HG03432 (cell line): ENCODE measurements around the gene PCSK2.

Experiments used
- ATAC-seq: cut with Tn5 transposase; IDR thresholded peaks from one replicate; pipeline ENCODE4 v1.9.1; 2021; ENCODE audit warnings: mild to moderate bottlenecking, moderate library complexity; ENCODE audit not compliant: unreplicated experiment

PCSK2 gene

GRCh38 chr20:17236766-17237165 lies 9.9 kb downstream of the PCSK2 start:
- ATAC-seq = no peak

- ATAC-seq = no peak
Observed at GRCh38 chr20:17248224-17248623, 21.4 kb downstream of the PCSK2 start.

- no peak for ATAC-seq
Observed at GRCh38 chr20:17262786-17263185, 35.9 kb downstream of the PCSK2 start.

GRCh38 chr20:17273717-17274116 lies 46.9 kb downstream of the PCSK2 start:
- no peak for ATAC-seq

- ATAC-seq = no peak
Observed at GRCh38 chr20:17276101-17276500, 49.3 kb downstream of the PCSK2 start.

- ATAC-seq = peak; percentile 51
Observed at GRCh38 chr20:17281478-17281877, 54.6 kb downstream of the PCSK2 start.

GRCh38 chr20:17282501-17282900 lies 55.7 kb downstream of the PCSK2 start:
- ATAC-seq = no peak

GRCh38 chr20:17287503-17287902 lies 60.7 kb downstream of the PCSK2 start:
- no peak for ATAC-seq

GRCh38 chr20:17287998-17288397 lies 61.2 kb downstream of the PCSK2 start:
- no peak for ATAC-seq

- no peak for ATAC-seq
Observed at GRCh38 chr20:17295151-17295726, 68.4 kb downstream of the PCSK2 start.

GRCh38 chr20:17295991-17296390 lies 69.2 kb downstream of the PCSK2 start:
- ATAC-seq = no peak

GRCh38 chr20:17298171-17298570 lies 71.3 kb downstream of the PCSK2 start:
- ATAC-seq = no peak

GRCh38 chr20:17298751-17299150 lies 71.9 kb downstream of the PCSK2 start:
- no peak for ATAC-seq

- no peak for ATAC-seq
Observed at GRCh38 chr20:17300113-17300512, 73.3 kb downstream of the PCSK2 start.

GRCh38 chr20:17304774-17305173 lies 77.9 kb downstream of the PCSK2 start:
- no peak for ATAC-seq

GRCh38 chr20:17306427-17306826 lies 79.6 kb downstream of the PCSK2 start:
- ATAC-seq = no peak

GRCh38 chr20:17314264-17314663 lies 87.4 kb downstream of the PCSK2 start:
- no peak for ATAC-seq

- no peak for ATAC-seq
Observed at GRCh38 chr20:17315407-17316231, 88.8 kb downstream of the PCSK2 start.

- no peak for ATAC-seq
Observed at GRCh38 chr20:17316316-17317038, 89.6 kb downstream of the PCSK2 start.

- no peak for ATAC-seq
Observed at GRCh38 chr20:17317341-17317740, 90.5 kb downstream of the PCSK2 start.

- ATAC-seq = no peak
Observed at GRCh38 chr20:17320456-17320855, 93.6 kb downstream of the PCSK2 start.

- no peak for ATAC-seq
Observed at GRCh38 chr20:17326096-17326495, 99.3 kb downstream of the PCSK2 start.
